Endothelial cell of umbilical vein (primary cell): ENCODE results near the gene BRAT1. TPM values are rescaled to one million over a fixed set of nuclear protein-coding genes. Genes with fewer than 3 reads are reported as not detected.

Experiments
- BruUV-seq: library from RNA; stranded (reverse); fragments of 400-500 nt; replicated peaks from 2 replicates; lab custom pipeline; 2021; lab: Mats Ljungman, UMichigan
- CTCF ChIA-PET: fragments of 300-600, 350-600 bp; sonication (Branson Sonifier 250); formaldehyde crosslinking; loops from one replicate; lab custom pipeline; 2021; ENCODE audit warnings: antibody characterized with exemption, inconsistent platforms; lab: Charles Lee
- POLR2A ChIA-PET: fragments of 300-600, 350-600 bp; sonication (Branson Sonifier 250); formaldehyde crosslinking; loops from one replicate; lab custom pipeline; 2021; ENCODE audit warnings: antibody characterized with exemption, inconsistent platforms; lab: Charles Lee
- DNase-seq: peaks from one replicate; pipeline ENCODE4 v3.0.0-alpha.2; 2011; ENCODE audit warnings: low read depth, low spot score
- FAIRE-seq: peaks from 2 replicates; lab custom pipeline; 2011; peaks lifted over from hg19 to GRCh38; lab: Jason Lieb, UNC
- H2AFZ ChIP-seq: 2 replicates; pipeline ENCODE4 v1.6.0; 2012; ENCODE audit warnings: low read depth, low read length, control low read depth, inconsistent platforms
- H3K27ac ChIP-seq: 2 replicates; pipeline ENCODE4 v1.5.1; 2011; ENCODE audit warnings: low read depth, mild to moderate bottlenecking, control low read depth, low read length, moderate library complexity; ENCODE audit not compliant: insufficient read depth
- H3K27me3 ChIP-seq, 2 experiments: 2 replicates each; pipeline versions ENCODE4 v1.6.0 to v1.6.1; 2011; ENCODE audit warnings: low read length in 2 of 2, mixed read lengths in 1 of 2; ENCODE audit not compliant: control insufficient read depth in 2 of 2, insufficient read depth in 2 of 2
- H3K36me3 ChIP-seq, 2 experiments: 2 replicates in 1 of 2; 3 replicates in 1 of 2; pipeline ENCODE4 v1.5.1; 2011; ENCODE audit warnings: low read length in 2 of 2, mild to moderate bottlenecking in 1 of 2, moderate library complexity in 1 of 2; ENCODE audit not compliant: control insufficient read depth in 2 of 2, insufficient read depth in 2 of 2; ENCODE audit errors: extremely low read depth in 1 of 2
- H3K4me1 ChIP-seq: 3 replicates; pipeline ENCODE4 v1.5.1; 2011; ENCODE audit warnings: mild to moderate bottlenecking, low read length; ENCODE audit not compliant: control insufficient read depth, insufficient read depth; ENCODE audit errors: extremely low read depth
- H3K4me2 ChIP-seq: 2 replicates; pipeline ENCODE4 v1.6.1; 2011; ENCODE audit warnings: low read length, control low read depth, mixed read lengths; ENCODE audit not compliant: insufficient read depth
- H3K4me3 ChIP-seq, 3 experiments: fragments of 200-600 bp in 1 of 3; sonication (generic), shearing (Covaris generic) in 1 of 3; replicated peaks in 1 of 3; 2 replicates each; pipeline ENCODE4 v1.5.1; 2011 to 2016; ENCODE audit warnings: control low read depth in 3 of 3, low read length in 3 of 3, mild to moderate bottlenecking in 2 of 3, inconsistent platforms in 1 of 3, low read depth in 1 of 3, moderate library complexity in 1 of 3; ENCODE audit not compliant: insufficient read depth in 1 of 3
- H3K79me2 ChIP-seq: 2 replicates; pipeline ENCODE4 v1.6.0; 2012; ENCODE audit warnings: low read length, inconsistent platforms; ENCODE audit not compliant: control insufficient read depth, insufficient read depth
- H3K9ac ChIP-seq: replicated peaks from 2 replicates; pipeline ENCODE3; 2011; ENCODE audit warnings: low read length, control low read depth; ENCODE audit not compliant: insufficient read depth; ENCODE audit errors: extremely low read depth
- H3K9me1 ChIP-seq: replicated peaks from 3 replicates; pipeline ENCODE4 v1.6.0; 2011; ENCODE audit warnings: mild to moderate bottlenecking, low read length; ENCODE audit not compliant: control insufficient read depth, insufficient read depth; ENCODE audit errors: extremely low read depth
- H3K9me3 ChIP-seq: replicated peaks from 2 replicates; pipeline ENCODE4 v1.5.1; 2012; ENCODE audit warnings: low read length, inconsistent platforms; ENCODE audit not compliant: control insufficient read depth, insufficient read depth
- H4K20me1 ChIP-seq: replicated peaks from 2 replicates; pipeline ENCODE3; 2011; ENCODE audit warnings: mild to moderate bottlenecking, low read length; ENCODE audit not compliant: control insufficient read depth, insufficient read depth; ENCODE audit errors: extremely low read depth
- EZH2 ChIP-seq: IDR thresholded peaks from 2 replicates; pipeline ENCODE4 v1.6.1; 2012; ENCODE audit warnings: borderline replicate concordance, low read depth, mild to moderate bottlenecking, moderate library complexity, low read length, inconsistent platforms; ENCODE audit not compliant: severe bottlenecking
- FOS ChIP-seq: IDR thresholded peaks from 2 replicates; pipeline ENCODE4 v1.6.1; 2011; ENCODE audit warnings: mild to moderate bottlenecking, low read length, moderate library complexity, borderline replicate concordance; ENCODE audit not compliant: insufficient read depth
- GATA2 ChIP-seq: IDR thresholded peaks from 2 replicates; pipeline ENCODE4 v1.7.0; 2011; ENCODE audit warnings: low read depth, mild to moderate bottlenecking, moderate library complexity, mixed read lengths, low read length; ENCODE audit not compliant: insufficient read length, insufficient read depth
- JUN ChIP-seq: IDR thresholded peaks from 2 replicates; pipeline ENCODE4 v1.6.1; 2011; ENCODE audit warnings: borderline replicate concordance, low read depth; ENCODE audit not compliant: insufficient read length, insufficient read depth
- MYC ChIP-seq: IDR thresholded peaks from one replicate; pipeline ENCODE4 v1.6.1; 2011; ENCODE audit warnings: mild to moderate bottlenecking, low read depth, low read length
- POLR2A ChIP-seq: IDR thresholded peaks from 2 replicates; pipeline ENCODE4 v1.6.1; 2012; ENCODE audit warnings: low read depth, mild to moderate bottlenecking, control low read depth, low read length
- POLR2AphosphoS5 ChIP-seq: IDR thresholded peaks from 2 replicates; pipeline ENCODE4 v1.6.1; 2012; ENCODE audit warnings: low read depth, mild to moderate bottlenecking, control low read depth, low read length, moderate library complexity; ENCODE audit not compliant: insufficient read depth
- dilution Hi-C: fragments of 300-500 bp; cut with MboI; formaldehyde crosslinking; loops from one replicate; pipeline ENCODE4 v1.15.0; 2019; ENCODE audit warnings: low sequenced_read_pairs; ENCODE audit not compliant: extremely low pct_ligation_motif_present
- intact Hi-C: fragments of 100-400 bp; cut with micrococcal nuclease; formaldehyde crosslinking; loops from one replicate; pipeline ENCODE4 v1.10.0; 2022
- polyA plus RNA-seq, 4 experiments: library from polyadenylated mRNA; depleted of rRNA in 3 of 4; stranded (reverse) in 3 of 4; unstranded in 1 of 4; fragments of >200 nt; gene quantifications; 2 replicates each; pipeline versions ENCODE4 v1.2.1 to v1.2.3, GENCODE V29; 2011 to 2012; ENCODE audit warnings: missing spikeins in 1 of 4
- total RNA-seq: library from RNA; stranded (reverse); gene quantifications from 2 replicates; pipeline ENCODE4 v1.2.3, GENCODE V29; 2021
- TF ChIP-seq, protein P1 (sequence below), 2 donors: IDR thresholded peaks; 1 replicate in 1 of 2; 2 replicates in 1 of 2; pipeline ENCODE4 v1.5.1; 2011; ENCODE audit warnings: low read length in 2 of 2, mild to moderate bottlenecking in 2 of 2, moderate library complexity in 2 of 2, control low read depth in 1 of 2, inconsistent platforms in 1 of 2, low read depth in 1 of 2; ENCODE audit not compliant: insufficient read depth in 1 of 2; ENCODE audit errors: extremely low read depth in 1 of 2
- TF ChIP-seq, protein P2 (sequence below): IDR thresholded peaks from 2 replicates; pipeline ENCODE4 v1.6.1; 2011; ENCODE audit not compliant: insufficient read depth, insufficient read length

The BRAT1 gene
- total and polyA plus RNA-seq, 2 donors (not counting 3 experiments of a cell fraction or from before 2014, with no cell fraction given): 31.1 to 31.6 TPM

DNA sequence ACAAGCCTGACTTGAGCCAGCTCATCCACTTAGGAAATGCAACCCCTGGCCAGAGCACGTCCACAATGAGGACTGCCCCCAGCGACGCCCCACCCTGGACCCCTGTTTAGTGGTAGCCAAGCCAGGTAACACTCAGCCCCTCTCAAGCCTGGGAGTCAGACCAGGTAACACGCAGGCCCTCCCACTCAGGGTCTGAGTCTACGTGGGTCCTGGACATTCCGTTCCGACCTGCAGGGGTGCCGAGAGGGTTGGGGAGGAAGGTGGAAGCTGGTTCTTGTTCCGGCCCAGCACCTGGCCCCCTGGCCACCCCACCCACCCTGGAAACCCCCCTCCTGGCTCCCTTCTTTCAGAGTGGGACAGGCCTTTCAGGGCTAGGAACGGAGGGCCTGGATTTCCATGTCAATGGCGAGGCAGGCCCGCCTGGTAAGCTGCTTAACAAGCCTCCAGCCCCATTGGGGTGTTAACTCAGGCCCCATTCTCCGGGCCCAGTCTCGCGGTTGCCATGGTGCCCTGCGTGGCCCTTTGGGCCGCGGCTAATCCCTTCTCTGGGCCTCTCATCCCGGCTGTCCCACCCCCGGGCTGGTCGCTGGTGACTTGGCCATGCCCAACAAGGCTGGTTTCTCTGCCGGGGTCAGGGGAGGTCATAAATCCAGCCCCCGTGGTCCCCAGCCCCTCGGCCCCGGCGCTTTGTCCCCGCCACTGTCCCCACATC is 55.4 kb downstream of the BRAT1 start:
- H3K4me3 ChIP-seq: no peak overlapping the region
- DNase-seq: no peak
- CTCF ChIA-PET: interaction anchor here (2.5 kb wide), 1 partner anchor 31 kb away, joined by 16 read pairs; no protein-coding TSS in a partner anchor
- no peaks in the 10 kb centered on the region for H3K79me2 ChIP-seq
- H3K4me2 ChIP-seq: no peak overlapping the region
- H3K27ac ChIP-seq: no peak overlapping the region
- H3K36me3 ChIP-seq: no peaks in the 10 kb centered on the region
- H2AFZ ChIP-seq: no peak overlapping the region
- POLR2A ChIA-PET: no interaction called here
- H3K9me3 ChIP-seq: no peaks in the 10 kb centered on the region
- intact Hi-C loops (no loop called here), dilution Hi-C loops (no loop called here)
- H3K9ac ChIP-seq: no peak overlapping the region
- no peak for FAIRE-seq
- TF ChIP-seq FOS (no peak), JUN (no peak), POLR2AphosphoS5 (no peak), MYC (no peak), POLR2A (no peak), GATA2 (no peak), EZH2 (no peak)
- TF ChIP-seq, protein P1, sequence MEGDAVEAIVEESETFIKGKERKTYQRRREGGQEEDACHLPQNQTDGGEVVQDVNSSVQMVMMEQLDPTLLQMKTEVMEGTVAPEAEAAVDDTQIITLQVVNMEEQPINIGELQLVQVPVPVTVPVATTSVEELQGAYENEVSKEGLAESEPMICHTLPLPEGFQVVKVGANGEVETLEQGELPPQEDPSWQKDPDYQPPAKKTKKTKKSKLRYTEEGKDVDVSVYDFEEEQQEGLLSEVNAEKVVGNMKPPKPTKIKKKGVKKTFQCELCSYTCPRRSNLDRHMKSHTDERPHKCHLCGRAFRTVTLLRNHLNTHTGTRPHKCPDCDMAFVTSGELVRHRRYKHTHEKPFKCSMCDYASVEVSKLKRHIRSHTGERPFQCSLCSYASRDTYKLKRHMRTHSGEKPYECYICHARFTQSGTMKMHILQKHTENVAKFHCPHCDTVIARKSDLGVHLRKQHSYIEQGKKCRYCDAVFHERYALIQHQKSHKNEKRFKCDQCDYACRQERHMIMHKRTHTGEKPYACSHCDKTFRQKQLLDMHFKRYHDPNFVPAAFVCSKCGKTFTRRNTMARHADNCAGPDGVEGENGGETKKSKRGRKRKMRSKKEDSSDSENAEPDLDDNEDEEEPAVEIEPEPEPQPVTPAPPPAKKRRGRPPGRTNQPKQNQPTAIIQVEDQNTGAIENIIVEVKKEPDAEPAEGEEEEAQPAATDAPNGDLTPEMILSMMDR (IDR thresholded peaks at IDR 0.05; ENCODE audit: extremely low read depth in 1 of 2, insufficient read depth in 1 of 2, low read depth in 1 of 2, low read length in 2 of 2): no peak
- TF ChIP-seq, protein P2, sequence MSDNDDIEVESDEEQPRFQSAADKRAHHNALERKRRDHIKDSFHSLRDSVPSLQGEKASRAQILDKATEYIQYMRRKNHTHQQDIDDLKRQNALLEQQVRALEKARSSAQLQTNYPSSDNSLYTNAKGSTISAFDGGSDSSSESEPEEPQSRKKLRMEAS: no peak
- no TSS peak for BruUV-seq
- no peaks in the 10 kb centered on the region for H3K9me1 ChIP-seq
- no peaks in the 10 kb centered on the region for H3K27me3 ChIP-seq
- H3K4me1 ChIP-seq: no peaks in the 10 kb centered on the region
- H4K20me1 ChIP-seq: no peaks in the 10 kb centered on the region
